DND-41 (cell line): ENCODE measurements around the gene SHB.

Source experiments
- ATAC-seq: fragments of 200-7000 bp; cut with Tn5 transposase; 3 replicates; pipeline ENCODE4 v1.9.1; 2021; ENCODE audit warnings: low read depth; ENCODE audit not compliant: insufficient read depth
- DNase-seq: peaks from one replicate; pipeline ENCODE4 v3.0.0-alpha.2; 2020
- H2AFZ ChIP-seq: 2 replicates; pipeline ENCODE4 v1.6.0; 2012; ENCODE audit warnings: low read depth, low read length
- H3K27ac ChIP-seq: 2 replicates; pipeline ENCODE4 v1.5.1; 2012; ENCODE audit warnings: low read length, inconsistent platforms
- H3K27me3 ChIP-seq: fragments of 200-600 bp; sonication (generic); 2 replicates; pipeline ENCODE4 v1.6.0; 2012; ENCODE audit warnings: low read length, mild to moderate bottlenecking, inconsistent platforms; ENCODE audit not compliant: insufficient read depth, poor library complexity
- H3K36me3 ChIP-seq: 2 replicates; pipeline ENCODE4 v1.5.1; 2012; ENCODE audit warnings: low read length, inconsistent platforms; ENCODE audit not compliant: insufficient read depth
- H3K4me1 ChIP-seq: 2 replicates; pipeline ENCODE4 v1.5.1; 2012; ENCODE audit warnings: mild to moderate bottlenecking, low read length; ENCODE audit not compliant: insufficient read depth
- H3K4me2 ChIP-seq: 2 replicates; pipeline ENCODE4 v1.6.0; 2012; ENCODE audit warnings: mild to moderate bottlenecking, moderate library complexity, low read length, inconsistent platforms; ENCODE audit not compliant: insufficient read depth
- H3K4me3 ChIP-seq, 2 experiments: fragments of 200-600 bp in 1 of 2; shearing (Covaris generic) in 1 of 2; 2 replicates each; pipeline ENCODE4 v1.5.1; 2012 to 2016; ENCODE audit warnings: inconsistent platforms in 2 of 2, low read length in 2 of 2, mild to moderate bottlenecking in 2 of 2, low read depth in 1 of 2, moderate library complexity in 1 of 2
- H3K79me2 ChIP-seq: 2 replicates; pipeline ENCODE4 v1.6.0; 2012; ENCODE audit warnings: low read length, inconsistent platforms; ENCODE audit not compliant: insufficient read depth
- H3K9ac ChIP-seq: 2 replicates; pipeline ENCODE4 v1.6.0; 2012; ENCODE audit warnings: low read depth, mild to moderate bottlenecking, inconsistent platforms, low read length, moderate library complexity
- H3K9me3 ChIP-seq: 2 replicates; pipeline ENCODE4 v1.5.1; 2012; ENCODE audit warnings: low read length, moderate library complexity, mild to moderate bottlenecking, inconsistent platforms; ENCODE audit not compliant: insufficient read depth, severe bottlenecking
- H4K20me1 ChIP-seq: 2 replicates; pipeline ENCODE4 v1.6.0; 2012; ENCODE audit warnings: low read length; ENCODE audit not compliant: insufficient read depth
- CTCF ChIP-seq: IDR thresholded peaks from 2 replicates; pipeline ENCODE4 v1.5.1; 2012; ENCODE audit warnings: borderline replicate concordance, low read length, moderate library complexity, mild to moderate bottlenecking; ENCODE audit not compliant: poor library complexity, severe bottlenecking; ENCODE audit errors: extremely low read depth
- EZH2 ChIP-seq: IDR thresholded peaks from 3 replicates; pipeline ENCODE4 v1.6.1; 2012; ENCODE audit warnings: borderline replicate concordance, low read depth, mild to moderate bottlenecking, moderate library complexity, low read length, inconsistent platforms; ENCODE audit not compliant: severe bottlenecking

Gene SHB

GRCh38 chr9:37986001-37986400, 83.0 kb downstream of the SHB start:
- H3K9ac ChIP-seq, result no peak overlapping the region
- H3K36me3 ChIP-seq, result no peaks in the 10 kb centered on the region
- H3K27me3 ChIP-seq, result no peaks in the 10 kb centered on the region
- H3K79me2 ChIP-seq, result no peaks in the 10 kb centered on the region
- peaks cover 3% of the 10 kb centered on the region; the same call in 1 of the 2 replicates for H4K20me1 ChIP-seq
- H3K4me2 ChIP-seq, result no peak overlapping the region
- H3K27ac ChIP-seq, result no peak overlapping the region
- no peaks in the 10 kb centered on the region for H3K4me1 ChIP-seq
- H3K9me3 ChIP-seq, result no peaks in the 10 kb centered on the region
- ATAC-seq, result peak; percentile 23; the same call in 1 of the 3 replicates
- no peak for DNase-seq
- TF ChIP-seq EZH2 (no peak), CTCF (no peak)
- H3K4me3 ChIP-seq, result no peak overlapping the region
- H2AFZ ChIP-seq, result no peak overlapping the region

- no peak overlapping the region for H3K4me3 ChIP-seq
- H4K20me1 ChIP-seq, result peaks cover 3% of the 10 kb centered on the region; the same call in 1 of the 2 replicates
- H3K27ac ChIP-seq, result no peak overlapping the region
- ATAC-seq (peak; percentile 84), DNase-seq (peak; percentile 41)
- no peaks in the 10 kb centered on the region for H3K36me3 ChIP-seq
- H2AFZ ChIP-seq, result no peak overlapping the region
- no peaks in the 10 kb centered on the region for H3K79me2 ChIP-seq
- TF ChIP-seq CTCF (no peak), EZH2 (no peak)
- no peak overlapping the region for H3K9ac ChIP-seq
- H3K4me1 ChIP-seq, result no peaks in the 10 kb centered on the region
- H3K27me3 ChIP-seq, result no peaks in the 10 kb centered on the region
- H3K9me3 ChIP-seq, result no peaks in the 10 kb centered on the region
- H3K4me2 ChIP-seq, result no peak overlapping the region
Observed at GRCh38 chr9:37984672-37985611, 84.1 kb downstream of the SHB start.

GRCh38 chr9:37984278-37984671, 84.8 kb downstream of the SHB start:
- no peak overlapping the region for H3K4me3 ChIP-seq
- H4K20me1 ChIP-seq, result peaks cover 3% of the 10 kb centered on the region; the same call in 1 of the 2 replicates
- H3K36me3 ChIP-seq, result no peaks in the 10 kb centered on the region
- H3K9me3 ChIP-seq, result no peaks in the 10 kb centered on the region
- H3K4me2 ChIP-seq, result no peak overlapping the region
- no peak overlapping the region for H3K27ac ChIP-seq
- ATAC-seq (no peak), DNase-seq (no peak)
- H3K4me1 ChIP-seq, result no peaks in the 10 kb centered on the region
- H3K27me3 ChIP-seq, result no peaks in the 10 kb centered on the region
- TF ChIP-seq EZH2 (no peak), CTCF (no peak)
- no peaks in the 10 kb centered on the region for H3K79me2 ChIP-seq
- H3K9ac ChIP-seq, result no peak overlapping the region
- no peak overlapping the region for H2AFZ ChIP-seq
